ENCODE measurements around the gene LCAT. TPM values are rescaled to one million over a fixed set of nuclear protein-coding genes. Genes with fewer than 3 reads are reported as not detected.
"Not testable (repeated sequence)": the region's sequence is repeated elsewhere in the genome, so short reads cannot be mapped to it uniquely, and the experiment has no call there.

The LCAT gene
- total and polyA plus RNA-seq, 11 donors = 9.7 to 31.7 (median 18.2) TPM

DNA sequence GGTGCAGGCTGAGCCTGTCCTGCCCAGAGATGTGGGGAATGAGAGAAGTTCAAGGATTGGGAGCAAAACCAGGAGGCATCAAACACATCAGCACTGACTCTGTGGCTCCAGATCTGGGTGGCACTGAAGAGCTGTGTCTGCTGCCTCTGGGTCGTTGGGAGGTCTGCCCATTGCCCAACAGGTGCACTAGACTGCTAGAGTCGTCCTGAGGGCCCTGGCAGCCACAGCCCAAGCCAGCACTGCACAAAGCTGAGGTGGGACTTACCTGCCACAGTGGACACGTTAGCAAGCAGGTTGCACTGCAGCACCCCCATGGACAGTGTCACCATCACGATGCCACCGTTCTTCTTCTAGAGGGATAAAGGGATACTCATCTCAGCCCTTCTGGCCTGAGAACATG is 33.1 kb upstream of the LCAT start:
- WGBS, 4 donors = 63 to 77% (median 72%) methylated on average over 5 of the region's 5 CpGs
- no peak for TF ChIP-seq POLR2A (IDR thresholded peaks at IDR 0.05)
- TF ChIP-seq, protein P1, sequence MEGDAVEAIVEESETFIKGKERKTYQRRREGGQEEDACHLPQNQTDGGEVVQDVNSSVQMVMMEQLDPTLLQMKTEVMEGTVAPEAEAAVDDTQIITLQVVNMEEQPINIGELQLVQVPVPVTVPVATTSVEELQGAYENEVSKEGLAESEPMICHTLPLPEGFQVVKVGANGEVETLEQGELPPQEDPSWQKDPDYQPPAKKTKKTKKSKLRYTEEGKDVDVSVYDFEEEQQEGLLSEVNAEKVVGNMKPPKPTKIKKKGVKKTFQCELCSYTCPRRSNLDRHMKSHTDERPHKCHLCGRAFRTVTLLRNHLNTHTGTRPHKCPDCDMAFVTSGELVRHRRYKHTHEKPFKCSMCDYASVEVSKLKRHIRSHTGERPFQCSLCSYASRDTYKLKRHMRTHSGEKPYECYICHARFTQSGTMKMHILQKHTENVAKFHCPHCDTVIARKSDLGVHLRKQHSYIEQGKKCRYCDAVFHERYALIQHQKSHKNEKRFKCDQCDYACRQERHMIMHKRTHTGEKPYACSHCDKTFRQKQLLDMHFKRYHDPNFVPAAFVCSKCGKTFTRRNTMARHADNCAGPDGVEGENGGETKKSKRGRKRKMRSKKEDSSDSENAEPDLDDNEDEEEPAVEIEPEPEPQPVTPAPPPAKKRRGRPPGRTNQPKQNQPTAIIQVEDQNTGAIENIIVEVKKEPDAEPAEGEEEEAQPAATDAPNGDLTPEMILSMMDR (IDR thresholded peaks at IDR 0.05) = no peak
- no peak overlapping the region for H3K4me3 ChIP-seq
- H3K4me1 ChIP-seq = no peaks in the 10 kb centered on the region
- H3K27ac ChIP-seq = no peak overlapping the region
- DNase-seq (no peak), ATAC-seq (no peak)
- no peaks in the 10 kb centered on the region for H3K27me3 ChIP-seq
- no peaks in the 10 kb centered on the region for H3K36me3 ChIP-seq
- intact Hi-C loops (cut with DNase I) = no loop called here
- H3K9me3 ChIP-seq = no peaks in the 10 kb centered on the region

DNA sequence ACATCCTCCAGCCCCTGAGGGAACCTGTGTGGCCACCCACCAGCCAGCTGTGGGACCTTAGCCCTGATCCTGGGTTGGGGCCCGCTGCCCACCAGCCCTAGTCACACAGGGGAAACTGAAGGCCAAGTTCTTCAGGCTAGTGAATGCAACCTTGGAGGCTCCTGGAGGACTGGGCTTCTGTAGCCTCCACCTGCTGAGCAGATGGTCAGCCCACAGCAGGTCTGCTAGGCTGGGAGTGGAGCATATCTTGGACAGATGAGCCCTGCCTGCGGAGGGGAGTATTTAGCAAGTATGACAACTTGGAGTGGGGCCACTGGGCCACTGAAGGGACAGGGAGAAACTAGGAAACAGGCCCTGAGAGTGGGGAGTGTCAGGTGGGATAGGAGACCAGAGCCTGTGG is 32.3 kb upstream of the LCAT start:
- Histone ChIP-seq H3K9me3 (no peaks in the 10 kb centered on the region), H3K27me3 (no peaks in the 10 kb centered on the region), H3K4me1 (no peaks in the 10 kb centered on the region), H3K36me3 (no peaks in the 10 kb centered on the region), H3K4me3 (no peak overlapping the region), H3K27ac (no peak overlapping the region)
- 93 to 96% (median 95%) methylated on average over 2 of the region's 2 CpGs for WGBS, 4 donors
- intact Hi-C loops (cut with DNase I) = no loop called here
- ATAC-seq (no peak), DNase-seq (no peak)
- no peak for TF ChIP-seq POLR2A (IDR thresholded peaks at IDR 0.05)
- TF ChIP-seq, protein P1 (IDR thresholded peaks at IDR 0.05) = no peak

- H3K27ac ChIP-seq = no peak overlapping the region
- ATAC-seq = no peak
- H3K9me3 ChIP-seq = no peaks in the 10 kb centered on the region
- no peaks in the 10 kb centered on the region for H3K4me1 ChIP-seq
- no peaks in the 10 kb centered on the region for H3K36me3 ChIP-seq
- TF ChIP-seq, protein P1 (IDR thresholded peaks at IDR 0.05) = no peak
- no peak for TF ChIP-seq POLR2A (IDR thresholded peaks at IDR 0.05)
- H3K27me3 ChIP-seq = no peaks in the 10 kb centered on the region
- WGBS, 4 donors = 77 to 86% (median 85%) methylated on average over 12 to 14 of the region's 14 CpGs
- intact Hi-C loops (cut with DNase I) = no loop called here
- H3K4me3 ChIP-seq = no peak overlapping the region
- DNase-seq = no peak
Observed at GRCh38 chr16:67975321-67976105, 31.6 kb upstream of the LCAT start.

DNA sequence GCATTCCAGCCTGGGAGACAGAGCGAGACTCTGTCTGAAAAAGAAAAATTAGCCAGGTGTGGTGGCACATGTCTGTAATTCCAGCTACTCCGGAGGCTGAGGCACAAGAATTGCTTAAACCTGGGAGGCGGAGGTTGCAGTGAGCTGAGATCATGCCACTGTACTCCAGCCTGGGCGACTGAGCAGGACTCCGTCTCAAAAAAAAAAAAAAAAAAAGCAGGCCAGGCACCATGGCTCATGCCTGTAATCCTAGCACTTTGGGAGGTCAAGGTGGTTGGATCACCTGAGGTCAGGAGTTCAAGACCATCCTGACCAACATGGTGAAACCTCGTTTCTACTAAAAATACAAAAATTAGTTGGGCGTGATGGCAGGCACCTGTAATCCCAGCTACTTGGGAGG is 28.4 kb upstream of the LCAT start:
- peaks cover 0 to 12% (median 5%) of the 10 kb centered on the region in 12 donors for H3K4me1 ChIP-seq
- H3K27me3 ChIP-seq; ATAC-seq; DNase-seq; intact Hi-C loops (cut with DNase I); H3K27ac ChIP-seq; H3K4me3 ChIP-seq; H3K36me3 ChIP-seq; H3K9me3 ChIP-seq: not testable (repeated sequence)
- WGBS, 4 donors = 87 to 94% (median 91%) methylated on average over 7 of the region's 7 CpGs

GRCh38 chr16:67971111-67971510 is 27.2 kb upstream of the LCAT start:
- DNase-seq = no peak
- H3K36me3 ChIP-seq = peaks cover 0 to 4% (median 0%) of the 10 kb centered on the region in 9 donors
- WGBS, 4 donors = 91 to 95% (median 94%) methylated on average over 9 of the region's 9 CpGs
- no peak for ATAC-seq
- TF ChIP-seq, protein P1 (IDR thresholded peaks at IDR 0.05) = no peak
- no peaks in the 10 kb centered on the region for H3K27me3 ChIP-seq
- no peak overlapping the region for H3K4me3 ChIP-seq
- no peaks in the 10 kb centered on the region for H3K9me3 ChIP-seq
- H3K27ac ChIP-seq = no peak overlapping the region
- intact Hi-C loops (cut with DNase I) = no loop called here
- peaks cover 7 to 24% (median 17%) of the 10 kb centered on the region in 12 donors for H3K4me1 ChIP-seq
